Jurkat, Clone E6-1 (cell line): ENCODE measurements around the gene FGFR4. TPM values are rescaled to one million over a fixed set of nuclear protein-coding genes. Genes with fewer than 3 reads are reported as not detected.
"Not testable (repeated sequence)": the region's sequence is repeated elsewhere in the genome, so short reads cannot be mapped to it uniquely, and the experiment has no call there.

Source experiments
- DNase-seq: peaks from one replicate; pipeline ENCODE4 v3.0.0-alpha.2; 2011; ENCODE audit warnings: low read depth, low spot score
- H3K4me3 ChIP-seq: 2 replicates; pipeline ENCODE4 v1.5.1; 2011; ENCODE audit warnings: mild to moderate bottlenecking, low read length, control low read depth, moderate library complexity
- polyA plus RNA-seq: library from polyadenylated mRNA; unstranded; fragments of >200 nt; gene quantifications from one replicate; pipeline ENCODE4 v1.2.1, GENCODE V29; 2012; ENCODE audit warnings: missing spikeins; ENCODE audit not compliant: insufficient read length, insufficient read depth

FGFR4 gene
- 13.1 TPM for polyA plus RNA-seq

- peak; percentile 62 for DNase-seq
- peak within 1 kb of the TSS; percentile 49 for H3K4me3 ChIP-seq
Measured at GRCh38 chr5:177086654-177087397, at the start of gene FGFR4. FGFR4 (plus strand) TSS chr5:177086915; CDS start chr5:177089603, 2,688 bp downstream.

GRCh38 chr5:177036921-177037320 lies 49.8 kb upstream of the FGFR4 start:
- no peak overlapping the region for H3K4me3 ChIP-seq
- no peak for DNase-seq

DNA sequence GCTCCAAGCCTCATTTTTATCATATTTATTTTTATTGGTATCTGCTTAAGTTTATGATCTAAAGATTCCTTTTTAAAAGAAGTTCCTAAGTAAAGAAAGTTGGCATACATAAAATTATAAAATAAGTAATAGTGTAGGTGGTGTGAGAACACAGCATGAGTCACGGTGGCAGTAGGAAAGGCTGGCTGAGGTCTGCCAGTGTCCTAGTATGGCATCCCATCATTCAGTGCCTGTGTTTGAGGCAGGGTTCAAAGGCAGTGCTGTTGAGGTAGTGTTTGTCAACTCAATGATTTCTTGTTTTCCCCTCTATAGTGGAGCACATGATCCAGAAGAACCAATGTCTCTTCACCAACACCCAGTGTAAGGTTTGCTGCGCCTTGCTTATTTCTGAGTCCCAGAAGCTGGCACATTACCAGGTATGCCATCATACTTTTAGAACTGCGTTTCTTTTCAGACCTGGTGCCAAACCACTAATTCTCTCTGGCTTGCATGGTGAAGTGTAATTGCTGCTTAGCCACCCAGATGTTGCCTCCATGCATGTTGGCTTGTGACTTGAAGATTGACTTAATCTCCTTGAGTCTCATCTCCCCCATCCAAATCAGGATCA lies 45.8 kb upstream of the FGFR4 start:
- no peak for DNase-seq
- H3K4me3 ChIP-seq, result no peak overlapping the region

DNA sequence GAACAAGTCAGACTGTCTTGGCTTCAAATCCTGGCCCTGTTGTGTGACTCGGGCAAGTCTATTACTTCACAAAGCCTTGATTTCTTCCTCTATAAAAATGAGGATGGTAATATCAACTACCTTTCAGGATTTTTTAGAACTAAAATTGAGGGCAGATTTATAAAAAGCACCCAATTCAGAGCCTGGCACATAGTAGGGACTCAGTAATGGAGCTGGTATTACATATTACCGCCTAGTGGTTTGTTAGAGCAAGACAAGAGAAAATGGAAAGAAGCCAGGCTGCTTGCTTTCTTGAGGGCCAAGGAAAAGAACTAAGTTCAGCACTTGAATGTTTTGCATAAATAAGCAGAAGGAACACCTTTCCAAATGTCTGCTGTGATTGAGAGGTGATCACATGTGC lies 44.8 kb upstream of the FGFR4 start:
- no peak overlapping the region for H3K4me3 ChIP-seq
- no peak for DNase-seq

- no peak overlapping the region for H3K4me3 ChIP-seq
- DNase-seq, result no peak
Measured at GRCh38 chr5:177043114-177043513, 43.6 kb upstream of the FGFR4 start.

- H3K4me3 ChIP-seq, result no peak overlapping the region
- DNase-seq, result no peak
Measured at GRCh38 chr5:177043958-177044357, 42.8 kb upstream of the FGFR4 start.

DNA sequence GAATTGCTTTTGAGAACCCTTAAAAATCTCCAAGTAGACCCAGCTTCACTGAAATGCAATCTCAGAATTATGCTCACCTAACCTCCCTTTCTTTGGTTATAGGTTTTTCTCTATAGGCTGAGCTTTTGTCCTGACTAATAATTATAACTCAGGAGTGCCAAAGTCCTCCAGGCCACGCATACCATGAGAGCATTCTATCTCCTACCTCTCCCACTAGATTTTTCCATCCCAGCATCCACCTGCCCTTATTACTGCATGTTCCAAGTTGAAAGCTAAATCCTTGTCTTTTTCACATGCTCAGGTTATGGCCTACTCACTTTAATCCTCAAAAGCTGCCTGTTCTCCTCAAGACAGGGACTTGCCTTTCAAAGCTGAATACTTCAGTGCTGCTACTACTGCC lies 42.1 kb upstream of the FGFR4 start:
- H3K4me3 ChIP-seq, result no peak overlapping the region
- no peak for DNase-seq

DNA sequence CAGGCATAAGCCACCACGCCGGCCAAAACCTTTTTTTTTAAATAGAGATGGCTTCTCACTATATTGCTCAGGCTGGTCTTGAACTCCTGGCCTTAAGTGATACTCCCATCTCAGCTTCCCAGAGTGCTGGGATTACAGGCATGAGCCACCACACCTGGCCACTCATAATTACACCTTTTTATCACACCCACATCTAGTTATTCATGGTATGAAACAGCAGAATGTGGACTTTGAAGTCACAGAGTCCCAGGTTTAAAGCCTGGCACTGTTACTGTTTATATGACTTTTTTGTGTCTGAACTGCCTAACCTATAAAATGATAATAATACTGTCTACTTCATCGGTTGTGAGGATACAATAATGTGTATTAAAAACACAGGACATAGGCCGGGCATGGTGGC lies 41.1 kb upstream of the FGFR4 start:
- no peak overlapping the region for H3K4me3 ChIP-seq
- DNase-seq, result no peak

- not testable (repeated sequence) for DNase-seq, H3K4me3 ChIP-seq
Measured at GRCh38 chr5:177048531-177048930, 38.2 kb upstream of the FGFR4 start.

- no peak for DNase-seq
- H3K4me3 ChIP-seq, result no peak overlapping the region
Measured at GRCh38 chr5:177049285-177049684, 37.4 kb upstream of the FGFR4 start.

DNA sequence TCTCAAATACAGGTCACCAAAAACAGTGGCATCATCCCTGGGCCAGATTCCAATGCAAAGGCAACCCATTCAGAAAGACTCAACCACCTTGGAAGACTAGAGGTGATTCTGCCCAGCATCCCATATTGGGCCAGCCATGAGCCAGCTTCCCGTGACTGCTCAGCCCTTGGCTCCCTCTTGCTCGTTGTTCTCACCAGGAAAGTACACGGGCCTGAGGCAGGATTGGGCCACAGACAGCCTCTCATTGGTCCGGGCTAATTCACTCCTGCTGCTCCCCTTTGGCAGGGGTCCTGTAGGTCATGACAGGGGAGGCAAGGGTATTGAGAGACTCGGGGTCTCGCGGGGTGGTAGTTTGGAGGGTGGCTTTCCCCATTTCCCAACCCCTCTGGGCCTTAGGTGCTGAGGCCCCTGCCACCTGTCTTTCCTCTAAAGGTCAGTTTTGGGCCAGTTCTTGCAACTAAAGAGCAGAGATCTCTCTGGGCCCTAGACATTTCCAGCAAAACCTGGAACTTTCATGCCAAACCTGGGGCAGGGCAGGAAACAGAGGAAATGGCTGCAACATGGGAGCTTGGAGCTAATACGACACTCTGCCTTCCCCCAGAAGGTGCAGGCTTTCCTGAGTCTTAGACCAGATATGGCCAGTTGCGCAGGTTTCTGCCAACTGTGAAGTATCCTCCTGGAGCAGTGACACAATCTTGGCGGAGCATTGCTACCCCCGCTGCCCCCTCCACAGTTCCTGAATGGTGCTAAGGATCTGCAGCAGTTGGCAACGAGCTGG lies 22.0 kb upstream of the FGFR4 start:
- no peak for DNase-seq
- H3K4me3 ChIP-seq, result no peak overlapping the region

DNA sequence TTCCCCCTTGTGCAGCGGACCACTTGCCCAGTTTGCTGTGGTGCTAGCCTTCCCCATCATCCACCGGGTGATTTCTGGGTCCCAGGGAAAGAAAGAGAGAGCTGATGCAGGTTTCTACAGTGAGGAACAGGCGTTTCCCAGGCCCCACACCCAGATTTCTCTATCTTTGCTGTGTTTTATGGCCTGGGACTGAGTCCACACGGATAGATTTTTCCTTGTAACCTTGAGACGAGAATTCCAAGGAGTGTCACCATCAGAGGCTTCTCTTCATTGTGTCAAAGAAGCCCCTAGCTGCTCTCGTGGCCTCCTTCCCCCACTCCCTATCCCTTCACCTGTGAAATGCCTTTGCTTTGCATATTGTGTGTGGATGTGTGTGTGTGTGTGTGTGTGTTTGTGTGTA lies 21.2 kb upstream of the FGFR4 start:
- DNase-seq, result no peak
- no peak overlapping the region for H3K4me3 ChIP-seq

- DNase-seq, result no peak
Measured at GRCh38 chr5:177066224-177066623, 20.5 kb upstream of the FGFR4 start.

GRCh38 chr5:177067503-177067902 lies 19.2 kb upstream of the FGFR4 start:
- no peak for DNase-seq
- H3K4me3 ChIP-seq, result no peak overlapping the region

More at GRCh38 chr5:177066224-177066623, 20.5 kb upstream of the FGFR4 start:
- no peak overlapping the region for H3K4me3 ChIP-seq

DNA sequence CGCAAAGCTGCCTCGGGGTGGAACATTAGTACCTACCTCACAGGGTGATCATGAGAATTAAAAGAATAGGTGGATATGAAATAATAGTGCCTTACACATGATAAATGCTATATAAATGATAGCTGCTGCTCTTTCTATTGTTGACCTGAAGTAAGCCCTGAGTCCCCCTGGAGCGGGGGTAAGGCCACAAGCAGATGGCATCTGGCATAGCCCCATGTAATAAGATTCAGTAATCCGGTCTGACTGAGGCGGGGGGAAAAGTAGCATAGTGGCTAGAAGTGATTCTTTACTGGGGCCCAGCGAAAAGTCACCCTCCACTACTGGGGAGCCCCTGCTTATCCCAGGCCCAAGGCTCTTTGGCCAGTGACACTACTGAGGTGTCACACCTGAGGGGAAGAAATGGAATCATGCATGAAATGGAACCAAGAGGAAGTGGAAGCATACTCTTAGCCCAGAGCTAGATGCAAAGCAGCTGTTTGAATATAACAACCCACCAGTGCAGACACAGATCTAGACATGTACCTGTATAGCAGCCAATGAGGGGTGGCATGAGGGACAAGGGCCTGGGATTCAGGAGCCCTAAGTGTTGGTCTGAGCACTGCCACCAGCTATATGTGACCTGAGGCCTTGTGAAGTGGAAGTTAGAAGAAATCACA lies 16.1 kb upstream of the FGFR4 start:
- H3K4me3 ChIP-seq, result no peak overlapping the region
- DNase-seq, result no peak

GRCh38 chr5:177071666-177072385 lies 14.9 kb upstream of the FGFR4 start:
- DNase-seq, result peak; percentile 85
- H3K4me3 ChIP-seq, result no peak overlapping the region

- H3K4me3 ChIP-seq, result no peak overlapping the region
- DNase-seq, result no peak
Measured at GRCh38 chr5:177077335-177077734, 9.4 kb upstream of the FGFR4 start.

DNA sequence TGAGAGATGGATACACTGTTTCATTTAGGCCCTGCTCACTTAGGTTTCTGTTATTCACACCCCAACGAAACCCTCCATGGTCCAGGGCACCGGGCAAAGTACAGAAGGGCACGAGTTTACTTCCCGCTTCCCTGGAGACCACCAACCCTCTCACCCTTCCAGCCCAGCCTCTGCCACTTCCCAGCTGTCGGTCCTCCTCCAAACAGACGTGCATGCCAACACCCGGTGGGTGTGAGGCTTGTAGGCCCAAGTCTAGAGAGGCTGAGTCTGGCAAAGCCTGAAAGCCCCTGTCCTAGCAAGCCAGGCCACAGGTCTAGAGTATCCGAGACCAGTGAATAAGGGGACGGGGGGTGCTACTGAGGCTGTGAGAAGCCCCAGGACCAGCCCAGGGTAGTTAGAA lies 7.1 kb upstream of the FGFR4 start:
- H3K4me3 ChIP-seq, result no peak overlapping the region
- DNase-seq, result no peak

GRCh38 chr5:177080265-177080664 lies 6.5 kb upstream of the FGFR4 start:
- no peak for DNase-seq
- H3K4me3 ChIP-seq, result no peak overlapping the region
